Cortex of kidney (tissue), 1 donor: ENCODE results near the gene ZNF561.
"Not testable (repeated sequence)": the region's sequence is repeated elsewhere in the genome, so short reads cannot be mapped to it uniquely, and the experiment has no call there.

Experiments
- DNase-seq: peaks from one replicate; lab custom pipeline; 2025; lab: John Stamatoyannopoulos, UW

Gene ZNF561

GRCh38 chr19:9621156-9622037, at the start of gene ZNF561:
TSS of gene ZNF561 (minus strand) at chr19:9621232. CDS start at chr19:9619456, 1,776 bp downstream.
- DNase-seq, result no peak

GRCh38 chr19:9668544-9668943, 47.5 kb upstream of the ZNF561 start:
- DNase-seq, result no peak

DNA sequence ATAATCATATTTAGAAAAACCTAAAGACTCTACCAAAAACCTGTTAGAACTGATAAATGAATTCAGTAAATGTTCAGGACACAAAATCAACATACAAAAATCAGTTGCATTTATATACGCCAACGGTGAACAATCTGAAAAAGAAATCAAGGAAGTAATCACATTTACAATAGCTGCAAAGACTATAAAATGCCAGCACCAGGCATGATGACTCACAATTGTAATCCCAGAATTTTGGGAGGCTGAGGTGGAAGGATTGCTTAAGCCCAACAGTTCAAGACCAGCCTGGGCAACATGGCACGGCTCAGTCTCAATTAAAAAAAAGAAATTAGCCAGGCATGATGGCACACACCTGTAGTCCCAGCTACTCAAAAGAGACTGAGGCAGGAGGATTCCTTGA, 46.9 kb upstream of the ZNF561 start:
- DNase-seq, result no peak

DNA sequence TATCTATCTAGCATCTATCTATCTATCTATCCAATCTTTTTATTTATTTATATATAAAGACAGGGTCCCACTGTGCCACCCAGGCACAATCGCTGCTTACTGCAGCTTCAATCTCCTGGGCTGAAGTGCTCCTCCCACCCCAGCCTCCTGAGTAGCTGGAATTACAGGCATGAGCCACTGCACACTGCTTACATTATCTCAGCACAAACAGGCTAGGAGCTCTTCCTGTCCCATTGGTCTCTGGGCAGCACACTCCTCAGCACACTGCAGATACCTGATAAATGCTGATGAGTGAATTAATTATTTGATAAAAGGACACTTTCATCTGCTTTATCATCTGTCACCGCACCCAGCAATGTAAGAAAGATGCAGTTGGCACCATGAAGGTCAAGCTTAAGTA, 37.7 kb upstream of the ZNF561 start:
- no peak for DNase-seq

DNA sequence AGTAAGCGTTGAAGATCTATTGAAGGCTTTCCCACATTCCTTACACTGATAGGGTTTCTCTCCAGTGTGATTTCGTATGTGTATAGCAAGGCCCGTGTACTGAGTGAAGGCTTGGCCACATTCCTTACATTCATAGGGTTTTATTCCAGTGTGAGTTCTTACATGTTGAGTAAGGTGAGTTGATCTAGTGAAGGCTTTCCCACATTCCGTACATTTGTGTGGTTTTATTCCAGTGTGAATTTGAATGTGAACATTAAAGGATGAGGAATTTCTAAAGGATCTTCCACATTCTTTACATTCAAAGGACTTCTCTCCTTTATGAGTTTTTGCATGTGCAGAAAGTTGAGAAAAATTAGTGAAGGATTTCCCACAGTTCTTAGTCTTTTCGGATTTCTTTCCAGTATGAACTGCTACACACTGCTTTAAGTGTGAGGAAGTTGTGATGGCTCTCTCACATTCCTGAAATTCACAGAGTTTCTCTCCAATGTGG, 32.1 kb upstream of the ZNF561 start:
- DNase-seq, result not testable (repeated sequence)

- not testable (repeated sequence) for DNase-seq
Measured at GRCh38 chr19:9651464-9651863, 30.4 kb upstream of the ZNF561 start.

DNA sequence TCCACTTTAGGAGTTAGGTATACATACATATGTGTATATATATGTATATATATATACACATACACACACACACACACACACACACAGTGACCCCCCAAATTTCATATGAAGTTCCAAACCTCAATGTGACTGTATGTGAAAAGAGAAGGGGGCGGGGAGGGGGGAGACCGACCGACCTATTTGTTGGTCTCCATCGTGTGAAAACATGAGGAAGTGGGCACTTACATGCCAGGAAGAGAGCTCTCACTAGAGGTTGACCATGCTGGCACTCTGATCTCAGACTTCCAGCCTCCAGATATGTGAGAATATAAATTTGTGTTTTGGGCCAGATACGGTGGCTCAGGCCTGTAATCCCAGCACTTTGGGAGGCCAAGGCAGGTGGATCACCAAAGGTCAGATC, 29.3 kb upstream of the ZNF561 start:
- DNase-seq, result no peak

DNA sequence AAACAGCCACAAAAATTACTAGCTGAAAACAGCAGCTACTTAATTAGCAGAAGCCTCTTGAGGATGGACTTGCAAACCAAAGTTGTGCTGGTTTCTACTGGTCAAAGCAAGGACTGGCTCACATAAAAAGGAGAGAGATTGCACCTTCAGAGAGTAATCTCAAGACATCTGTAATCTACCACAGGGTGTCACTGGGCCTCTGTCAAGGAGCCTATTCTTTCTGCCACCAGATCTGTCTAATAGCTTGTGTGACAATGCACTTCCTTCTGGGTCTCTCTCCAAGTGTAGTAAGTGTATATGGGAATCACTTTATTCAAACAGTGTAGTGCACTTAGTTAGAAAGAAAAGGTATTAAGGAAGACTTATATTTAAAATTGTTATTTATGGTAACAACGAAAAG, 24.4 kb upstream of the ZNF561 start:
- no peak for DNase-seq

DNA sequence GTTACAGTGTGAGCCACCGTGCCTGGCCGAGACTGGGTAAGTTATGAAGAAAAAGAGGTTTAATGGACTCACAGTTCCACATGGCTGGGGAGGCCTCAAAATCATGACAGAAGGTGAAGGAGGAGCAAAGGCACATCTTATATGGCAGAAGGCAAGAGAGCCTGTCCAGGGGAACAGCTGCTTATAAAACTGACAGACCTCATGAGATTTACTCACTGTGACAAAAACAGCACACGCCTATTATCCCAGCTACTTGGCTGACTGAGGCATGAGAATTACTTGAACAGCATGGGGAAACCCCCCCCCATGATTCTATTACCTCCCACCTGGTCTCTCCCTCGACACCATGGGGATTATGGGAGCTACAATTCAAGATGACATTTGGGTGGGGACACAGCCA, 23.4 kb upstream of the ZNF561 start:
- no peak for DNase-seq

GRCh38 chr19:9641810-9642209, 20.8 kb upstream of the ZNF561 start:
- no peak for DNase-seq

DNA sequence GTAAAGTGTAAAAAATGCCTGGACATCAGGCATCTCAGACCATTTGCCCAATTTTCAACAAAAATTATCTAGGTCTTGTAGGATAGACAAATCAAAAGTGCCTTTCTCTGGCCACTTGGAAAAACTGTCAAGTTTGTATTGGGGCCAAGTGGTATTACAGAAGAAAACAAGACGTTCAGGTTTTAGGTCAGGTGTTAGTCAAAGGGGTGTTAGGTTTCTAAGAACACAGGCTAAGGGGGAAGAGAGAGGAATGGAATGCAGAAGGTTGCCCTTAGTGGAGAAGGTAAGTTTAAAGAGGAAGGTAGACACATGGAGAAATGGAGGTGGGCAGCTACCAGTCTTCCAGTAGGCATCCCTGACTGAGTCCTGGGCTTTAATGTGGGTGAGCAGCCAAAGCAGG, 19.9 kb upstream of the ZNF561 start:
- no peak for DNase-seq

- no peak for DNase-seq
Measured at GRCh38 chr19:9636018-9636417, 15.0 kb upstream of the ZNF561 start.

DNA sequence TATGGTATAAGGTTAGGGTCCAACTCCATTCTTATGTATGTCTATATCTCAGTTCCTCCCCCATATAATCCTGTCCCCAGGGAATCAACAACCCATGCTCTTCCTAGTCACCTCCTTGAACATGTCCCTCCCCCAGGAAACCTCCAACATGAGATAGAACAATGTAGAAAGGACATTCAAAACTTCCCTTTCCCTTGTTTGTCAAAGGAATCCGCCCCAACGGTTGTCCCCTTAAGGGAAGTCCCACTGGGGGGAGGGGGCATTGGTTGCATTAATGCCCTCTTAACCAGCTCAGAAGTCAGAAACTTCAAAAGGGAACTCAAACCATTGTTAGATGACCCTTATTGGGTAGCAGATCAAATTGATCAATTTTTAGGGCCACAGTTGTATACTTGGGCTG, 6.8 kb upstream of the ZNF561 start:
- no peak for DNase-seq

GRCh38 chr19:9622531-9622930, 1.5 kb upstream of the ZNF561 start:
- no peak for DNase-seq

DNA sequence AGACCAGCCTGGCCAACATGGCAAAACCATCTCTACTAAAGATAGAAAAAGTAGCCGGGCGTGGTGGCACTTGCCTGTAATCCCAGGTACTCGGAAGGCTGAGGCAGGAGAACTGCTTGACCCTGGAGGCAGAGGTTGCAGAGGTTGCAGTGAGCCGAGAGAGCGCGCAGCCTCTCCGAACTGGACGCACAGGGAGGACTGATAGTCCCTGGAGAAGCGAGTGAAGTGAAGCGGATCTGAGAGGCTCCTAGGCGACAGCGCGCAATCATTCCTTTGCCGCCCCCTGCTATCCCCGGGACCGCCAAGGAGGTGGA, 233 bp downstream of the ZNF561 start:
- DNase-seq, result no peak

DNA sequence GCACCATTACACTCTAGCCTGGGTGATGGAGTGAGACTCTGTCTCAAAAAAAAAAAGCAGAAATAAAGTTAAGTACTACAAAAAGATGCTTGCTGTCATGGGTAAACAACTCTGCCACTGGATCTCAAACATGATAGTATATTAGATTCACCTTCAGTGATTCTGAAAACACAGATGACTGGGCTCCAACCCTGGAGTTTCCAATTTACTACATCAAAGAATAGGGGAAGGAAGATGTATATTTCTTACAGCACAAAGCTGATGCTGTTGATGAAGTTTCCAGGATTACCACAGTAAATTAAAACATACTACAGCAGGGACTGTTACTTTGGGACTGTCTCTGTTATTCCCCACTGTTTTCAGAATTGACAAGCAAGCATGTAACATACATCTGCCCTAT, 5.2 kb downstream of the ZNF561 start:
- no peak for DNase-seq

DNA sequence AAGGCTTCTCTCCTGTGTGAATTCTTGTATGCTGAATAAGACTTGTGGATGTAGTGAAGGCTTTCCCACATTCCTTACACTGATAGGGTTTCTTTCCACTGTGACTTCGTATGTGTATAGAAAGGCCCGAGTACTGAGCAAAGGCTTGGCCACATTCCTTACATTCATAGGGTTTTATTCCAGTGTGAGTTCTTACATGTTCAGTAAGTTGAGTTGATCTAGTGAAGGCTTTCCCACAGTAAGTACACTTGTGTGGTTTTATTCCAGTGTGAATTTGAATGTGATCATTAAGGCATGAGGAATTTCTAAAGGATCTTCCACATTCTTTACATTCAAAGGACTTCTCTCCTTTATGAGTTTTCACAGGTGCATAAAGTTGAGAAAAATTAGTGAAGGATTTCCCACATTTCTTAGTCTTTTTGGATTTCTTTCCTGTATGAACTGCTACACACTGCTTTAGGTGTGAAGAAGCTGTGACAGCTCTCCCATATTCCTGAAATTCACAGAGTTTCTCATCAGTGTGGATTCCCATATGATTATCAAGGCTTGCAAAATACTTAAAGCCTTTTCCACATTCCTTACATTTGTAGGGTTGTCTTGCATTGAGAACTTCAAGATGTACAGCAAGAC, 10.4 kb downstream of the ZNF561 start:
- no peak for DNase-seq

DNA sequence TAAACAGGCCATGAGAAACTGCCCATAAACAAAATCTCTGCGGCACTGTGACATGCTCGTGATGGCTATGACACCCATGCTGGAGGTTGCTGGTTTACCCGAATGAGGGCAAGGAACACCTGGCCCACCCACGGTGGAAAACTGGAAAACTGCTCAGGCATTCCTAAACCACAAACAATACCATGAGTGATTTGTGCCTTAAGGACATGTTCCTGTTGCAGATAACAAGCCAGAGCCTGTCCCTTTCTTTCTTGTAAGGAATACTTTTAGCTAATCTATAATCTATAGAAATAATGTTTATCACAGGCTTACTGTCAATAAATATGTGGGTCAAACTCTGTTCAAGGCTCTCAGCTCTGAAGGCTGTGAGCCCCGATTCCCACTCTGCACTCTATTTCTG, 12.1 kb downstream of the ZNF561 start:
- DNase-seq, result no peak

GRCh38 chr19:9597027-9597426, 24.0 kb downstream of the ZNF561 start:
- DNase-seq, result no peak

GRCh38 chr19:9586764-9587163, 34.3 kb downstream of the ZNF561 start:
- no peak for DNase-seq

- no peak for DNase-seq
Measured at GRCh38 chr19:9584073-9584833, 36.8 kb downstream of the ZNF561 start, which contains the start of gene ZNF121. TSS of gene ZNF121 (minus strand) at chr19:9584504. CDS start at chr19:9568097, 16,407 bp downstream.

DNA sequence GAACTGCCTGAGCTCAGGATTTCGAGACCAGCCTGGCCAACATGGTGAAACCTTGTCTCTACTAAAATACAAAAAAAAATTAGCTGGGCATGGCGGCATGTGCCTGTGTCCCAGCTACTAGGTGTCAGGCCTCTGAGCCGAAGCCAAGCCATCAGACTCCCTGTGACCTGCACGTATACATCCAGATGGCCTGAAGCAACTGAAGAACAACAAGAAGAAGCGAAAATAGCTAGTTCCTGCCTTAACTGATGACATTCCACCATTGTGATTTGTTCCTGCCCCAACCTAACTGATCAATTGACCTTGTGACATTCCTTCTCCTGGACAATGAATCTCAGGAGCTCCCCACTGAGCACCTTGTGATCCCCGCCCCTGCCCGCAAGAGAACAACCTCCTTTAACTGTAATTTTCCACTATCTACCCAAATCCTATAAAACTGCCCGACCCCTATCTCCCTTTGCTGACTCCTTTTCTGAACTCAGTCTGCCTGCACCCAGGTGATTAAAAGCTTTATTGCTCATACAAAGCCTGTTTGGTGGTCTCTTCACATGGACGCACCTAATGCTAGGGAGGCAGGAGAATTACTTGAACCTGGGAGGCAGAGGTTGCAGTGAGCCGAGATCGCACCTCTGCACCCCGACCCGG, 38.8 kb downstream of the ZNF561 start:
- not testable (repeated sequence) for DNase-seq
